Cardiac fibroblast (primary cell): ENCODE measurements around the gene RSL1D1.

Experiments
- DNase-seq, 2 donors: peaks; one replicate each; pipeline versions ENCODE4 v3.0.0 to v3.0.0-alpha.2; 2010; ENCODE audit warnings: low read depth in 2 of 2
- H3K4me3 ChIP-seq, 2 donors: replicated peaks in 1 of 2; 1 replicate in 1 of 2; 2 replicates in 1 of 2; pipeline ENCODE4 v1.5.1; 2011; ENCODE audit warnings: low read depth in 2 of 2, low read length in 2 of 2, mild to moderate bottlenecking in 2 of 2, moderate library complexity in 1 of 2
- CTCF ChIP-seq: IDR thresholded peaks from one replicate; pipeline ENCODE4 v1.5.1; 2011; ENCODE audit warnings: low read depth, mild to moderate bottlenecking, low read length, inconsistent platforms

Gene RSL1D1

GRCh38 chr16:11886881-11887280 lies 35.5 kb upstream of the RSL1D1 start:
- DNase-seq = no peak
- no peak overlapping the region for H3K4me3 ChIP-seq
- TF ChIP-seq CTCF = no peak

- DNase-seq = no peak
- no peak for TF ChIP-seq CTCF
- no peak overlapping the region for H3K4me3 ChIP-seq
Observed at GRCh38 chr16:11884035-11884434, 32.7 kb upstream of the RSL1D1 start.

- no peak for TF ChIP-seq CTCF
- no peak overlapping the region for H3K4me3 ChIP-seq
- no peak for DNase-seq
Observed at GRCh38 chr16:11880007-11880406, 28.7 kb upstream of the RSL1D1 start.

GRCh38 chr16:11877374-11877773 lies 26.0 kb upstream of the RSL1D1 start:
- peak; percentile 25 to 58 for DNase-seq
- no peak for TF ChIP-seq CTCF
- H3K4me3 ChIP-seq = no peak overlapping the region

GRCh38 chr16:11876306-11876705 lies 25.0 kb upstream of the RSL1D1 start:
- no peak for TF ChIP-seq CTCF
- H3K4me3 ChIP-seq = no peak overlapping the region
- no peak for DNase-seq

- no peak for TF ChIP-seq CTCF
- DNase-seq = no peak
Observed at GRCh38 chr16:11875721-11876120, 24.4 kb upstream of the RSL1D1 start.

GRCh38 chr16:11871193-11871592 lies 19.9 kb upstream of the RSL1D1 start:
- no peak overlapping the region for H3K4me3 ChIP-seq
- TF ChIP-seq CTCF = peak; percentile 18
- peak; percentile 51 to 56 for DNase-seq

More at GRCh38 chr16:11875721-11876120, 24.4 kb upstream of the RSL1D1 start:
- H3K4me3 ChIP-seq = no peak overlapping the region
